MCF 10A (cell line): ENCODE data around the gene TRIM25. TPM values are rescaled to one million over a fixed set of nuclear protein-coding genes. Genes with fewer than 3 reads are reported as not detected.

Source experiments
- BruUV-seq: library from RNA; stranded (reverse); fragments of 400-500 nt; replicated peaks from 2 replicates; lab custom pipeline; 2021; lab: Mats Ljungman, UMichigan
- CTCF ChIA-PET: fragments of 300-600 bp; sonication (Branson Sonifier 250); formaldehyde crosslinking; extraction: SDS; loops from one replicate; lab custom pipeline; 2021; ENCODE audit warnings: antibody characterized with exemption, inconsistent platforms; lab: Yijun Ruan, JAX
- POLR2A ChIA-PET: fragments of 300-600, 350-650 bp; sonication (Branson Sonifier 250); formaldehyde crosslinking; extraction: SDS; loops from one replicate; lab custom pipeline; 2020; ENCODE audit warnings: antibody characterized with exemption, inconsistent platforms; lab: Yijun Ruan, JAX
- DNase-seq: peaks from one replicate; pipeline ENCODE4 v3.0.0-alpha.2; 2018; ENCODE audit not compliant: unreplicated experiment
- H3K27ac Mint-ChIP-seq: one replicate; pipeline ENCODE4 v1.8.0; 2022; ENCODE audit warnings: mild to moderate bottlenecking, low read depth, mixed read lengths; ENCODE audit not compliant: unreplicated experiment
- H3K27me3 Mint-ChIP-seq: one replicate; pipeline ENCODE4 v1.8.0; 2022; ENCODE audit warnings: mixed read lengths; ENCODE audit not compliant: insufficient read depth, unreplicated experiment
- H3K36me3 Mint-ChIP-seq: one replicate; pipeline ENCODE4 v1.8.0; 2022; ENCODE audit warnings: mild to moderate bottlenecking, moderate library complexity, mixed read lengths; ENCODE audit not compliant: insufficient read depth, unreplicated experiment
- H3K4me1 Mint-ChIP-seq: one replicate; pipeline ENCODE4 v1.8.0; 2022; ENCODE audit warnings: mixed read lengths; ENCODE audit not compliant: insufficient read depth, unreplicated experiment
- H3K4me3 Mint-ChIP-seq: one replicate; pipeline ENCODE4 v1.8.0; 2022; ENCODE audit warnings: mild to moderate bottlenecking, moderate library complexity, mixed read lengths; ENCODE audit not compliant: unreplicated experiment
- H3K9me3 Mint-ChIP-seq: one replicate; pipeline ENCODE4 v1.8.0; 2022; ENCODE audit warnings: mixed read lengths; ENCODE audit not compliant: unreplicated experiment
- intact Hi-C: fragments of 100-400 bp; cut with micrococcal nuclease; formaldehyde crosslinking; loops from 2 replicates; pipeline ENCODE4 v1.14.1; 2022
- total RNA-seq: library from RNA; stranded (reverse); gene quantifications from 2 replicates; pipeline ENCODE4 v1.2.3, GENCODE V29; 2022
- TF ChIP-seq, protein P1 (sequence below): fragments of 200-600 bp; IDR thresholded peaks from one replicate; pipeline ENCODE4 v1.8.0; 2022; ENCODE audit warnings: antibody characterized with exemption, mild to moderate bottlenecking; ENCODE audit not compliant: unreplicated experiment

Gene TRIM25
- total RNA-seq, 1 experiment from 2014 or later = 178 TPM

DNA sequence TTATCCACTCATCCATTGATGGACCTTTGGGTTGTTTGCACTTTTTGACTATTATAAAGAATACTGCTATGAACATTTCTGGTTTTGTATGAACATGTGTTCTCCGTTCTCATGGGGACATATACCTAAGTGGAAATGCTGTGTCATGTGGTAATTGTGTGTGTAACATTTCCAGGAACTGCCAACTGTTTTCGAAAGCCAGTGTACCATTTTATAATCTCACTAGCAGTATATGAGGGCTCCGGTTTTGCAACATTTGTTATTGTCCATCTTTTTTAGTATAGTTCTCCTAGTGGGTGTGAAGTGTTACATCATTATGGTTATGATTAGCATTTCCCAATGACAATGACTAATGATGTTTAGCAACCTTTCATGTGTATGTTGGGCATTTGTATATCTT, 5.1 kb upstream of the TRIM25 start:
- Mint-ChIP-seq H3K4me1 (peaks cover 33% of the 10 kb centered on the region), H3K36me3 (no peaks in the 10 kb centered on the region), H3K4me3 (no peak overlapping the region), H3K27ac (peak overlapping the region; percentile 33), H3K27me3 (no peaks in the 10 kb centered on the region), H3K9me3 (no peaks in the 10 kb centered on the region)
- CTCF ChIA-PET = interaction anchor here (0.6 kb wide), 1 partner anchor 30 kb away, joined by 4 read pairs; no protein-coding TSS in a partner anchor
- DNase-seq = peak; percentile 95
- BruUV-seq = no TSS peak
- intact Hi-C loops = no loop called here
- TF ChIP-seq, protein P1, sequence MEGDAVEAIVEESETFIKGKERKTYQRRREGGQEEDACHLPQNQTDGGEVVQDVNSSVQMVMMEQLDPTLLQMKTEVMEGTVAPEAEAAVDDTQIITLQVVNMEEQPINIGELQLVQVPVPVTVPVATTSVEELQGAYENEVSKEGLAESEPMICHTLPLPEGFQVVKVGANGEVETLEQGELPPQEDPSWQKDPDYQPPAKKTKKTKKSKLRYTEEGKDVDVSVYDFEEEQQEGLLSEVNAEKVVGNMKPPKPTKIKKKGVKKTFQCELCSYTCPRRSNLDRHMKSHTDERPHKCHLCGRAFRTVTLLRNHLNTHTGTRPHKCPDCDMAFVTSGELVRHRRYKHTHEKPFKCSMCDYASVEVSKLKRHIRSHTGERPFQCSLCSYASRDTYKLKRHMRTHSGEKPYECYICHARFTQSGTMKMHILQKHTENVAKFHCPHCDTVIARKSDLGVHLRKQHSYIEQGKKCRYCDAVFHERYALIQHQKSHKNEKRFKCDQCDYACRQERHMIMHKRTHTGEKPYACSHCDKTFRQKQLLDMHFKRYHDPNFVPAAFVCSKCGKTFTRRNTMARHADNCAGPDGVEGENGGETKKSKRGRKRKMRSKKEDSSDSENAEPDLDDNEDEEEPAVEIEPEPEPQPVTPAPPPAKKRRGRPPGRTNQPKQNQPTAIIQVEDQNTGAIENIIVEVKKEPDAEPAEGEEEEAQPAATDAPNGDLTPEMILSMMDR = no peak
- POLR2A ChIA-PET = interaction anchor here (0.8 to 1.2 kb wide), 3 partner anchors 83 to 139 kb away, joined by 3 to 5 read pairs (median 3); no protein-coding TSS in a partner anchor

DNA sequence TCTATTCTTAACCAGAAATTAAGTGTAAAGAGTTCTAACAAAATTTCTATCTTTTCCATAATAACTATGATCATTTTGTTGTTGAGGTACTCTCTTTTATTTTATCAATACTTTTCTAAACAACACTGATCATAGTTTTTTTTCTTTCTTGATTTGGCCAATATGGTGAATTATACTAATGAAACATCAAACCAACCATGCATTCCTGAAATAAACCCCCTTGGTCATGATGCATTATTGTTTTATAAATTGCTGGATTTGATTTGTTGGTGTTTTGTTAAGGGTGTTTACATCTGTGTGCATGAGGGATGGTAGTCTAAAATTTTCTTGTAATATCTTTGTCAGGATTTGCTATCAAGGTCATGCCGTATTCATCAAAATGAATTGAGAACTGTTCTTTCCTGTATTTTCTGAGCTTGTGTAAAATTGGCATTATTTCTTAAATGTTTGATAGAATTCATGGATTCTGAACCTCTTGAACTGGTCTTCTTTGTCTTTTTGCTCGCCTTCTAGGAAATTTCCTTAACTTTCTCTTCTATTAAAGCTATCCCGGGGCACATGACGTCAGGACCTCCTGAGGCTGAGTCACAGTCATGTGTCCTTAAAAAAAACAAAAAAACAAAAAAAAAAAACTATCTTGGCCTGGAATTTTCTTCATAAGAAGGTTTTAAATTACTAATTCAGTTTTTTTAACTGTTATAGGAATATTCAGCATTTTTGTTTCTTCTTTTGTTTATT, 3.9 kb upstream of the TRIM25 start:
- Mint-ChIP-seq H3K4me3 (no peak overlapping the region), H3K27ac (peak overlapping the region; percentile 96), H3K9me3 (no peaks in the 10 kb centered on the region), H3K4me1 (peaks cover 33% of the 10 kb centered on the region), H3K27me3 (no peaks in the 10 kb centered on the region), H3K36me3 (no peaks in the 10 kb centered on the region)
- CTCF ChIA-PET = no interaction called here
- intact Hi-C loops = no loop called here
- TF ChIP-seq, protein P1 = no peak
- POLR2A ChIA-PET = no interaction called here
- DNase-seq = no peak
- BruUV-seq = no TSS peak

DNA sequence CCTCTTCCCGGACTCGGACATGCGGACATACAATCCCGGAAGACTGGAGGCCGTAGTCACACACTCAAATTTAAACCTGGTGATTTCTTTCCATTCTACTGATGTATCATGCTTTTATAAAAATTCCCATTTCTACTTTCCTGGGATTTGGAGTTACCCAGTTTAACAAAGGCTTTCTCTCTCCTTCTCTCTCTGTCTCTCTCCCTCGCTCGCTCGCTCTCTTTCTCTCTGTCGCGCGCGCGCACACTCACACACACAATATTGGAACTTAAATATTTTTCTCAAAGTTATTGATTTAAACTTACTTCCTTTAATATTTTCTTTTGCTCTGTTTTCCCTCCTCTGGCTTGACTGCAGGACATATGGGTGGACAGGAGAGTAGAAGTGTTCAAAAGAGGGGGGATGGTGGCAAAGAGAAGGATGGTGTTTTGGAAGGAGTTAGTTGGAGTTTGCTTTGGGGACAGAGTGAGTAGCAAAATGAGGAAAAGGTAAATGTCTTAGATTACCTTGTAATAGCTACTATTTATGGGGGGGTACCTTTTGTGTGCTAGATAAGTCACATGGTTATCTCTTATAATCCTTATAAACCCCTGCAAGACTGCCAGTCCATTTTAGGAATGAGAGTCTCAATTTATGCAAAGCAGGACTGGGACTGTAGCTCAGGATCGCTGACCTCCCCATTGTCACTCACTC, 878 bp upstream of the TRIM25 start:
- peaks cover 41% of the 10 kb centered on the region for H3K4me1 Mint-ChIP-seq

More for the DNA sequence above, 878 bp upstream of the TRIM25 start:
- Mint-ChIP-seq H3K36me3 (peaks cover 8% of the 10 kb centered on the region), H3K27ac (peak overlapping the region; percentile 96), H3K9me3 (no peaks in the 10 kb centered on the region), H3K4me3 (peak overlapping the region; percentile 86), H3K27me3 (no peaks in the 10 kb centered on the region)
- BruUV-seq = no TSS peak
- intact Hi-C loops = no loop called here
- TF ChIP-seq, protein P1 = no peak
- no peak for DNase-seq
- ChIA-PET CTCF (interaction anchor here (0.9 kb wide), 1 partner anchor 22 kb away, joined by 3 read pairs; no protein-coding TSS in a partner anchor), POLR2A (interaction anchor here (0.5 to 1.9 kb wide), 14 partner anchors 13 to 333 kb away, joined by 3 to 8 read pairs (median 4); partner anchors contain the start of gene COIL)
